Right hindlimb (tissue), 1 donor: ENCODE measurements around the gene DNMT3A.

ENCODE experiments used
- DNase-seq: peaks from one replicate; pipeline ENCODE4 v3.0.0-alpha.2; 2018

DNMT3A gene

DNA sequence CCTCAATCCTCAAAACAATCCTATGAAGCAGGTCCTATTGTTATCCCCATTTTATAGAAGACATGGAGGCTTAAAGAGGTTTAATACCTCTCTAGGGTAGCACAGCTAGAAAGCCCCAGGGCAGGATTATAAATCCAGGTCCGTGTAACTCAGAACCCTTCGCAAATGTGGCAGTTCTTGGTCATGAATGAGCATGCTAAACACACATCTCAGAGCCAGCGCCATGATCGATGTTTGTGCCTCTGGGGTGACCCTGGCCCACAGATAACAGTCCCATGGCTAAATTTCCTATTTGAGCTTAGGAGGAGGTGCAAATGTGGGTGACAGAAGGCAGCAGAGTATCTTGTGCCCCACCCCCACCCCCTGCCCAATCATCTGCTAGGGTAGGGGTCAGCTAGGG lies 17.5 kb downstream of the DNMT3A start:
- DNase-seq, result no peak

DNA sequence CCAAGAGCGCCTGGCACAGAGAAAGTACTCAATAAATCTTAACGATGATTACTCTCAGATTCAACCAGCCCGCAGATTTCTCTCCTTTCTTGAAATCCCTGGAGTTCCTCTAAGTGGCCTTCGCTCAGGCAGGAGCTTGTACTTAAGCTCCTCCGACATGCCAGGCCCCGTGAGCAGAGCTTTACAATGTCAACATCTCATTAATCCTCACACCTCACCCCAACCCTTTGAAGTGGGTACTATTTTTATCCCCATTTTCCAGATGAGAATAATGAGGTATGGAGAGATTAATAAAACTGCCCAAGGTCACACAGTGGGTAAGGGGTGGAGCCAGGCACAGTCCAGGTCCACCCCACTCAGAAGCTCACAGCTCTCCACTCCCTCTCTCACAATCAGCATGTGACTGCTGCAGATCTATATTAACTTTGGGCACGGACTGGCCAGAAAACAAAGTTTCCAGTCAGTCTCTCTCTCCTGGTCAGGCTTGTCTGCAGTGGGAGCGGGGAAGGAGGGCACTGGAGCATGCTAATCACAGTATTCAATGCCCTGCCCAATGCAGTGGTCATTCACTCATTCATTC lies 18.0 kb downstream of the DNMT3A start:
- no peak for DNase-seq

DNA sequence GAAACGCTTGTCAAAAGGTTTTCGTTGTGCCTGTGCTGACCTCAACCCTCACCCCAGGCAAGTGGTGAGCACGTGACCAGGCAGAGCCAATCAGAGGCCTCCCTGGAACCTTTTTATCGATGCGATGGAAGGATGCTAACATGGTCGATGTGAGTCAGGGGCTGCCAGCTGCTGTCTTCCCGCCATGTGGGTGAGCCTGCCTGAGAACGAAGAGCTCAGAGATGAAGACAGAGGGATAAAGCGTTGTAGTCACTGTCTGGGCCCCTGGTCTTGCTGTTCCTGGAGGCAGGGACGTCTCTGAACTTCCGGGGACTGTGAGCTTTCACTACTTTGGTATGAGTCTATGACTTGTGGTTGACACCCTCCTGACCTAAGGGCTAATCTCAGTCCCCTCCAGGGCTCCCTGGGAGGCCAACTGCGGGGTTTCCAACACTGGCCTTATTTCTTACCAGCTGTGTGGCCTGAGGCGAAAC lies 18.6 kb downstream of the DNMT3A start:
- no peak for DNase-seq

DNA sequence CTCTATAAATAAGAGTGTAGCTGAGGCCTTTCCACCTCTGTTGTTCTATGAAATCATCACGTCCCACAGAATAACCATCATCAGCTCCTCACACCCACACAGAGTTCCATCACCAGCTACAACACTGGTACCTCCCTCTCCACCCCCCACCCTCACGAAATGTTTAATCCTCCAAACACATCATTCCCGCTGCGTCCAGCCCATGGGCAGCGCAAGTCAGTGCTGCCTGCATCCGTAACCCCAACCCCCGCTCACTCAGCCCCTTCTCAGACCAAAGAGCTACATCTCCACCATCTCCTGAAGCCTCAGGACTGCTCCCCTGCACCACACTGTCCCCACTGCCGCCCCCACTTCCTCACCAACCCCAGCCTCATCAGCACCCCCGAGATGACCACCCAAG lies 19.4 kb downstream of the DNMT3A start:
- no peak for DNase-seq

DNA sequence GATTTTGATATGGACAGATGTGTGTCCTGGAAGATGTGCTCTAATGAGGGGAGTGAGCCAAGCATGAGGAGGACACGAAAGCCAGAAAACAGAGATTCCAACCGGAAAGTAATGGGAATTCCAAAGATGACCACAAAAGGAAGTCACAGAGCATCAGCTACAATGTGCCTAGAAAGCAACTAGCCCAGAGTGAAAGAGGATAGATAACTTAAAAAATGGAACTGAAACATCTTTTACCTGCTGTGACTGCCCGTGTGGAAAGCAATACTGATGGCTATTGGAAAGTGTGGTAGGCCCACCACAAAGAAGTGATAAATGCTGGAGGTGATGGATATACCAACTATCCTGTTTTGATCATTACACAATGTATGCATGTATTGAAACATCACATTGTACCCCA lies 21.6 kb downstream of the DNMT3A start:
- no peak for DNase-seq

DNA sequence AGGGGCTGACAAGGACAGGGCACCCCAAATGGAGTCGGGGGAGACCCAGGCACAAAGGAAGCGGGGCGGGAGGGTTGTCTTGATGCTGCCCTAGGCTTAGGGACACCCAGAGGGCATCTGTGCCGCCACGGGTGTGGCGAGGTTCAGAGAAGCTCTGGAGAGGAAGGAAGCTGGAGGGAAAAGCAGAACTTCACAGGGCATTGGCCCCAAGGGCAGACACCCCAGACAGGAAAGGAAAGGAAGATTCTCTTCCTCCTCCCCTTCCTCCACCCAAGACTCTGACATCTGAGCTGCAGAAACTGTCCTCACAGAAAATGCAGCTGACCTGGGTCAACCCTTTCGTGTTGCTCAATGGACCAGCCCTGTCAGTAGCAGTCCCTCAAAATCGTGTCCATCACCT lies 25.6 kb downstream of the DNMT3A start:
- DNase-seq, result no peak

DNA sequence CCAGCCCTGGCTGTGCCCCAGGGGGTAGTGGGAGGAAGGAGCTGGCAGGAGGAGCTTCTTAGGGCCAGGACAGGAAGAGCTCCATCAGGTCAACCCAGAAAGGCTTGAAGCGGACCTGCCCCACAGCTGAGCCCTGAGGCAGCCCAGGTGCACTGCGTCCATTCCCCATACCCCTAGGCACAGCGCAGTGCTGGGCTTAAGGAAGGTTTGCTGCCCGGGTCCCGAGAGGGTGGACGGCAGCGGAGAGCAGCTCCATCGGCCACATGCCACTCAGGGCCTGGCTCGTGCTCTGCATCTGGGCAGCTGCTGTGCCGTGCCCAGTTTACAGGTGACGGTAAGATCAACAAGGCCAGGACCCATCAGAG lies 26.4 kb downstream of the DNMT3A start:
- DNase-seq, result no peak

DNA sequence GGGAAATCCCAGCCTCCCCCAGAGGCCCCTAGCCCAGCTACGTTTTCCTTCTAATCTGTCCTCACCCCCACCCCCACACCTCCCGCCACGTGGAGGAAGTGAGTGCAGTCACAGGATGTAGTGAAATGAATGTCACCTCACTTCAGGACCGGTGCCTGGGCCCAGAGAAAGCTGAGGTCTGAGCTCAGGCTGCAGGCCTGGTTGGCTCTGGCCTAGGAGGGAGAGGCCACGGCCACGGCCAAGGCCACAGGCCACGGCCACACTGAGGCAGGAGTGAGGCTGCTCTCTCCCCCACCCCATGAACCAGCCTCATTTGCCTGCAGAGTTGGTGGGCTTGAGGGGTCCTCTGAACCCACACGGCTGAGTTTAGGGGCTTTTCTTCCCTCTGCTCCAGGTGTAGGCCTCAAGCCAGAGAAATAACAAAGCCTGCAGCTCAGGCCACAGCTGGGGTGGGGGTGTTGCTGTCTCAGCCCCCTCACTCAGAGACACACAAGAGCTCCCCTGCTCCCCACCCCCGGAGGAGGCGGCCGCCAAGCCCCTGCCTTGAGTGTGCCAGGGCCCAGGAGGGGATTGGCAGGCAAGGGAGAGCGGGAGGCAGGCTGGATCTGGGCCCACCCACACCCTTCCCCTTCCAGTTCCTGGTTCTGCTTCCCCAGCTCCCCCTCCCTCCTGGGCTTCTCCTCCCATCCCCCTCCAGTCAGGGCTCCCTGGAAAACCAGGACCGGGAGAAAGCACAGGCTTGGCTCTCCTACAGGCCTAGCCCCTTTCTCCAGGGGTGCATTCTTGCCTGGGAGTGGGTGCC lies 27.0 kb downstream of the DNMT3A start:
- peak; percentile 90 for DNase-seq

DNA sequence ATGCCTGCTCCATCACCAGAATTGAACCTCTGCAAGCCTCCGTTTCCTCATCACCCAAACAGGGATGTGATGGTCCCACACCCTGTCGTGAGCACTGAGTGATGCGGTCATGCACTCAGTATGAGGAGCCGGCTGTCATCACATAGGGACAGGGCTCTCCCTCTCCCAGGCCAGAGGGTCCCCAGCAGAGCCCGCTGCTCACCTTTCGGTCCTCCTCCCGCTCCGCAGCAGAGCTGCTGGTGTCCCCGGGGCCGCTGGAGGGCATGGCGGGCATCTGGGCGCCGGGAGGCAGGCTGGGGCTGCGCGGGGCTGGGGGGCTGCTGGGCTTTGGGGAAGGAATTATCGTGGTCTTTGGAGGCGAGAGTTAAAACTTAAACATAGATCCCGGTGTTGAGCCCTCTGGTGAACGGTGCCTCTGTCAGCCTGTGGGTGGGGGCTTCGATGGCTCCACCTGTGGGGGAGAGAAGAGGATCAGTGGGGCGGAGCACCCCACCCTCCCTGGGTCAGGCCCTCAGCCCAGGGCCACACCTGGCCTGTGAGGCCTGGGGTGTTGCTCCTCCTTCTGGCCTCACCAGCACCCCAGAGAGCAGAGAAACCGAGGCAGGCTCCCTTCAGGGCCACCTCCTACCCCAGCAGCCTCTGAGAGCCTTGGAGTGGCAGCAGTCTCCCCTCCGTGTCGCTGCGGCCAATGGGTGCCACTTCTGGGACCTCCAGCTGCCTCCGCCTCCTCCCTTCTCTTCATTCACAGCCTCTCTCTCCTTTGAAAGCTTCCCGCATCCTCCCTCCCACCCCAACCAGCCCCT lies 27.8 kb downstream of the DNMT3A start:
- DNase-seq, result no peak

DNA sequence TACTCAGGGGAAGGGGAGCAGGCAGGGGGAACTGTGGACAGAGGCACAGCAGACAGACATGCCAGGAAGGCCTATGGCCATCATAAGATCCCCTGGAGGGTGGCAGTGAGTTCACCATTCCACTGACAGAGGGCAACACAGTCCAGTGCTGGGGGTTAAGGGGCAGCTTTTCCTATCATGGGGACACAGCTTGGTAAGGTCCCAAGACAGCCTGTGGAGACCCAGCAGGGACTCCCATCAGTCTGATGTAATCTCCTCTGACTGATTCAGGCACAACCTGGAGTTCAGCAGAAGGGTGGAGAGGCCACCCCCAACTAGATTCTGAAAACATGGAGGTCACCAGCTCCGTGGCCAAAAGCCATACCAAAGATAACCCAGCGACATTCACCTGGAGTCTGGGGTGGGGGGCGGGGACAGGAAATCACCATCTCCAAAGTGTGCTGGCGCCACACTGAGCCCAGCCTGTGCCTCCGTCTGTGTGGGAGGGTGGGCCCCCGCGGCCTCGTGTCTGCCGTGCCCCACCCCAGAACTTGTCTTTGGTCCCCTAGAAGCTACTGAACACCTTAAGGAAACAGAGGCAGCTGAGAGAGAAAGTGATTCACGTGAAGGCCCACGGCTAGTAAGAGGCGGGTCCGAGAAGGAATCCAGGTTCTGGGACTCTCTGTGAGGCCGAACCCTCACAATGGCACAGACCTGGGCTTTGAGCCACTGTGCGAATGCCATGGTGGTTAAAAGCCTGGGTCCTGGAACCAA lies 28.6 kb downstream of the DNMT3A start:
- DNase-seq, result no peak

DNA sequence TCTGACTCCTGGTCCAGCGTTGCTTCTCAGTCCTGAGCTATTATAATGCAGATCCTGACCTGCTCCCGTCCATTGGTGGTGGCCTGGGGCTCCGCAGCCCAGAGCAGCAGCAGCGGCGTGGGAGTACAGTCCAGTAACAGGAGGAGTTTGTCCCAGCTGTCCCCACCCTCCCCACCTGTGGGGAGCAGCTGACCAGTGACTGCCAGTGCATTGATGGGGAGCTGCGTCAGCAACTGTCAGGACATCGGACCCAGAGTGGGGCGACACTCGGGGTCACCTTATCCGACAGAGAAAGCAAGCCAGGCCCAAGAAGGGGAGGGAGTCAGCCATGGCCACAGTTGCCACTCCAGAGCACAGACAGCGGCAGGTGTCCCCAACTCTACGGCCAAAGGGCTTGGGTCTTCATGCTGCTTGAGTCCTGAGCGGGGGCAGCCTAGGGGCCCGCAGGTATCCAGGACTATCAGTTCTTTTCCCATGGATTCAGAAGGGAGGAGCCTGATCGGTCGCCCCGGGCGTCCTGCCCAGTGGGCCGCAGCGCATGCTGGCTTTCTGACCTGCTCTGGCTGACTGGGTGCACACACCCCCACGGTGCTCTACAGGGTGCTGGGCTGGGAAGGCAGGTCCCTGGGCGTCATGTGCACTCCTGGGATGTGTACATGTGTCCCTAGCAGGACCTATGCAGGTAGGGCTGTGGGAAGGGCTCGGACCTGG lies 29.7 kb downstream of the DNMT3A start:
- no peak for DNase-seq

DNA sequence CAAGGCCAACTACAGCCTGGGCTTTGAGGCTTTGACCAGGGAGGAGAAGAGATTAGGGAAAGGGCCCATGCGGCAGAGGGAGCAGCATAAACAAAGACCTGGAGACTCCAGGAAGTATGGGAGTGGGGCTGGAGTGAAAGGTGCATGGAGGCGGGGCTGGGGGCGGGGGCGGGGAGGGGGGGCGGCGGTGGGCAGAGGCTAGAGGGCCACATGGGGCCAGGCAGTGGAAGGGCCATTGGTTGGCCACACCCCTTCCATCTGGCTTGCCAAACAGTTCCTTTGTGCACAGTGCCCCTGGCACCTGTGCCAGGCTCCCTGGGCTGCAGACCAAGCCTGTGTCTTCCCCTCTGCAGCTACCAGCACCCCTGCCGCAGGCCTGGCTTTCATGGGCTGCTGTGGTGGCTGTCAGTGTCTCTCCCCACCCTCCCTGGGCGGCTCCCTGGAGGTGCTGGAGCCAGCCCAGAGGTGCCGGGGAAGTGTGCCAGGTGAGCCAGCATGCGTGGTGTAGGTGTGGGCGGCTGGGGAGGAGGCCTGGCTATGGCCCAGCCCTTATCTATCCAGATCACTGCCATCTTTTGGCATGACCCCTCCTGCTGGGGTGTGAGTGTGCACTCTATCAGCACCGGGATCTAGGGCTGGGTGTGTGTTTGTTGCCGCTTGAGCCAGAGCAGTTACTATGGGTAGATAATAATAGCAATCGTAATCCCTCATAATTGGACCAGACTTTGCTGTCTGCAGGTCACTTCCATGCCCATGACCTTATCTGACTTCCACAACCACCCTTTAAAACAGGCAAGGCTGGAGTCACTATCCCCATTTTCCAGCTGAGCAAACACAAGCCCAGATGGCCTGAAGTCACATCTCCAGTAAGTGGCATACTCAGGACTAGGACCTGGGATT lies 30.5 kb downstream of the DNMT3A start:
- no peak for DNase-seq

DNA sequence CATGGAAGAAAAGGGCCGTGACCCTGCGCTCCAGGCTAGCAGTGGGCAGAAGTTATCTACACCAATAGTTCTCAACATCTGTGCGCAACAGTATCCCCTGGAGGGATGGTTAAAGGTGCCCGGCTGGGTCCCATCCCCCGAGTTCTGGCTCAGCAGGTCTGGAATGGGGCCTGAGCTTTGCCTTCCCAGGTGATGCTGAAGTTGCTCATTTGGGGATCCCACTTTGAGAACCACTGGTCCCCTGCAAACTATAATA lies 31.1 kb downstream of the DNMT3A start:
- DNase-seq, result no peak

DNA sequence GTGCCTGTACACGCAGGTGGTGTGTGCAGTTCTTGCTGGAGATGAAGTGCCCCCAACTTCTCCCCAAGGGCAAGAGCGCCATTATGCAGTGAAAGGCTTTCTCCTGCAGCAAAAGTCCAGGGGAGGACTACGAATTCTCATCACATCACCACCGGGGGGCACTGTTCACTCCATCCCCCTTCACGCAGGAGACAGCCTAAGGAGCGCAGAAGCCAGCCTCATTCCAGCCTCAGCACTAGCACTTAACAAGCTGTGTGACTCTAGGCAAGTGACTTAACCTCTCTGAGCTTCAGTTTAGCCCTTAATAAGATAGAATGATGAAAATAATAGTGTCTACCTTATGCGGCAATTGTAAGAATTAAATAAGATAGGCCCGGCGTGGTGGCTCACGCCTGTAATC lies 32.3 kb downstream of the DNMT3A start:
- DNase-seq, result no peak

DNA sequence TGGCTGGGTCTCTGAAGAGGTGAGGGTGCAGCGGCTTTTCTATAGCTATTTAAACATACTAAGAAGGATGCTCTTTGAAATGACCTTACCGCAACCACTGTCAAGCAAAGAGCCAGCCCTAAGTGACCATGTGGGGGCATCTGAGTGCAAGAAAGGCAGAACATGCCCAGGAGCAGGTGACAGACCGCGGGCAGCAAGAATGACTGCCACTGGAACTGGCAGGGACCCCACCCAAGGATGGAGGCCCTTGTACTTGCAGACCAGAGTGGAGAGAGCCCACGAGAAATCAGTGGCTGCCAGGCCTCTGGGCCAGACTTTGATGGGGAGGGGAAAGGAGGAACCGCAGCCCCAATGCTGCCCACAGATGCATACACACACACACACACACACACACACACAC lies 33.1 kb downstream of the DNMT3A start:
- DNase-seq, result no peak

DNA sequence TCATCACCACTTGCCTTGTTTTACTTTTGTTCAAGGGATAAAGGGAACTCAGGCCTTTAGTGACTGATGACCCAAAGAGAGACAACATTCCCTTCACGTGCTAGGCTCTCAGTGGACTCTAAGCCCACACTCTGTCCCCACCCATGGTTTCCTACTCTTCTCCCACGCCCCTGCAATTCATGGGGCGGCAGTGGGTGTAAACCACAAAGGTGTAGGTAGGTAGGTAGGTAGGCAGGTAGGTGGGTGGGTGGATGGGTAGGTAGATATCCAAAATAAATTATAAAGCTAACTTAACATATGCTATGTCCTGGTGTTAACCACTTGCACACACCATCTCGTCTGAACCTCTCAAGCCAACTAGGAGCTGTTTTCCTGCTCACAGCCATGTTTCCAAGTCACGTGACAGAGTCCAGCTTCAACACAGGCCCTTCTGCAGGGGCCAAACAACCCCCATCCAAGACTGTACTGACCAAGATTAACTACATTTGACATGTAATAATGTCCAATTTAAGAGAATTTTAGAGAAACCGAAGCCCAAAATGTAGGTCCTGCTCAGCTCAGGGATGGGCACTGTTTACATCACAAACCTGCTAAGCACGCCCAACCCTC lies 33.7 kb downstream of the DNMT3A start:
- DNase-seq, result no peak

DNA sequence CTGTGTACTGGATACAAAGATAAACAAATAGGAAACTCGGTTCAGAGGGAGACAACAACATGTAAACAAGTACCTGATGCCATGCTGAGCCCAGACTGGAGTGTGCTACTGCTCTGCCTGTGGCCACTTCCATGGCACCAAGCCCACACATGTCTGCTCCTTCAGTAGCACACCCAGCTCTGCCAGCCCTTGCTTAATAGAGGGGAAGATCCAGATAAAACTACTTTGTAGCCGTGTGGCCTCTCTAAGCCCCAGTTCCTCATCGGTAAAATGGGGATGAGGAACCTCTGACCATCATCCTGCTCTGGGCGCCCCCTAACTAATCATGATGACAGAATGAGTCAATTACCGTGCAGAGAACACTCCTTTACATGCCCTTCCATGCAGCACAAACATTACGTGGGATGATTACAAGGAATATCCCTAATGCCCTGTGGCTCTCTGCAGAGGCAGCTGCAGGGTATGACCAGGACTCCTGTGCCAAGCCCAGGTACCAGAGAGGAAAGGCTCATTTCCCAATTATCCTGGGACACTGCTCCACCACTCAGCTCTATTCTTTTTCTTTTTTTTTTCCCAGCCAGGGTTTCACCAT lies 34.9 kb downstream of the DNMT3A start:
- no peak for DNase-seq

DNA sequence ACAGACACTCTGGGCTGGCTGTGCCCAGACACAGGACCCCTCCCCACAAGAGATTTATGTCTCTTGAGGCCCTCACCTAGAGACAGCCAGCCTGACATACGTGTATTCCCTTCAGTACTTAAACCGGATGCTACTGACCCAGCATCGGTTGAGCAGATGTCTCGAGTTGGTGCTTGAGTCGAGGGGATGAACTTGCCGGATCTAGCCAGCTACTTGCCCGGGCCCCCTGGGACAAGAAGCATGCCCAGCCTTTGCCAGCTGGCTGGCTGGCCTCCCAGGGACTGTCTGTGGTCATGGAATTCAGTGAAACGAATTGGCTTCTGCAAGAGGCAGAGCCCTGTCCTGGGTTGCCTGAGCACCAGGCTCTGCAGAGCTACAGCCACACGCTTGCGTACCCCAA lies 36.0 kb downstream of the DNMT3A start:
- peak; percentile 87 for DNase-seq

DNA sequence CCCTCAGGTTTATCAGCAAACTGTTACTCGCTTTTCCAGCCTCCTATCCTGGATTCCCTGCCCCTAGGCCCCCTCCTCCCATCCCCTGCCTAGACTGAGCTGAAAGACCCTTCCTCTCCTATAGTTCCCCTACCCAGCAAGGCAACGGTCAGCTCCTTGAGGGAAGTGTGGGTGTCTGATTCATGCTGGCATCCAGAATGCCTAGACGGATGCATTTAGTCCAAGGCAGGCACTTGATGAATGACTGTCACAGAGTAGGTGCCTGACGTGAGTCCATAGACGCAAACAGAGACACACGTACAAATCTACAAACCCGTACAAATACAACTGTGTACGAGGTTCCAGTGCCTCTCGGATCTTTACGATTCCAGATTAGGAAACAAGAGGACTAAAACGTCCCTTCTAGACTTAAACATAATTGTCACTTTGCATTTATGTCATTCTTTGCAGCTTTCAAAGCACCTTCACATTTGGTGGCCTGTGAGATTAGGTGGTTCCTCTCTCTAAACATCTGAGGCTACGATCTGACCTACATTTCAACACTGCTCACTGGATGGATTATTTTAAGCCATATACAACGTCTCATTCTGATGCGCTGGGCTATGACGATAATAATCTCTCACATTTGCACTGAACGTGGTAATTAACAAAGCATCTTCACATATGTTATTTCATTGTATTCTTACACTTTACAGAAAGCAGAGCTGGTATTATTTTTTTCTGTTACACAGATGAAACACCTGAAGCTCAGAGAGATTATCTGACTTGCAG lies 36.7 kb downstream of the DNMT3A start:
- DNase-seq, result no peak

DNA sequence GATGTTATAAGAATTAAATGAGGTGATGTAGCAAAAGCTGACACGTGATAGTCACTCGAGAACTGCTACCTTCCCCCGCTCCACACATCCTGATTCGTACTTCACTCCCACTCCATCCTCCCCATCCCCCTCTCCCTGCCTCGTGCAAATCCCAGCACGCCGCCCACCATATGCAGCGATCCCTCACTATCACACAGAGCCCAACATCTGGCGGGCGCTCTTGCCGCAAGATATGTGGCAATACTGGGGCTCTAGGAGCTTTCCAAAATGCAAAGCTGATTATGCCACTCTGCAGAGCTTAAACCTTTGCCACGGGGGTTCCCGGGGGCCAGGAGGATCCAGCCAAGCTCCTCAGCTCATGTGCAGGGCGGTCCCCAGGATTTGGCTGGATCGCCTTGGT lies 37.4 kb downstream of the DNMT3A start:
- no peak for DNase-seq
